Right lobe of liver (tissue), 6 donors: ENCODE data around the gene CD74. TPM values are rescaled to one million over a fixed set of nuclear protein-coding genes. Genes with fewer than 3 reads are reported as not detected.
A peak's percentile ranks its signal among the peaks of the same experiment; 100 is the strongest.

ENCODE experiments used
- ATAC-seq, 4 donors: fragments of 200-7000 bp; cut with Tn5 transposase; one replicate each; pipeline ENCODE4 v1.9.1; 2020; ENCODE audit warnings: mild to moderate bottlenecking in 4 of 4, moderate library complexity in 4 of 4
- DNase-seq, 3 donors: peaks; one replicate each; pipeline ENCODE4 v3.0.0-alpha.2; 2020
- H3K27ac ChIP-seq, 3 donors: fragments of 200-600 bp; one replicate each; pipeline ENCODE4 v1.8.0; 2022
- H3K27me3 ChIP-seq, 2 donors: fragments of 200-600 bp; one replicate each; pipeline ENCODE4 v1.8.0; 2022
- H3K36me3 ChIP-seq, 4 donors: fragments of 200-600 bp; sonication (generic) in 1 of 4; one replicate each; pipeline versions ENCODE4 v1.5.1 to v1.8.0; 2017 to 2022; ENCODE audit warnings: control low read depth in 1 of 4
- H3K4me1 ChIP-seq, 4 donors: fragments of 200-600 bp; sonication (generic) in 1 of 4; one replicate each; pipeline versions ENCODE4 v1.5.1 to v1.8.0; 2017 to 2022; ENCODE audit warnings: control low read depth in 1 of 4
- H3K4me3 ChIP-seq, 3 donors: fragments of 200-600 bp; one replicate each; pipeline ENCODE4 v1.8.0; 2022
- H3K9me3 ChIP-seq, 4 donors: fragments of 200-600 bp; sonication (generic) in 1 of 4; one replicate each; pipeline versions ENCODE4 v1.5.1 to v1.8.0; 2017 to 2022; ENCODE audit warnings: control low read depth in 1 of 4
- CTCF ChIP-seq, 4 donors: fragments of 200-600 bp in 3 of 4; fragments of 450-650 bp in 1 of 4; IDR thresholded peaks; one replicate each; pipeline versions ENCODE4 v1.5.1 to v1.8.0; 2016 to 2022; ENCODE audit warnings: antibody characterized with exemption in 4 of 4, mild to moderate bottlenecking in 2 of 4
- POLR2A ChIP-seq: fragments of 450-650 bp; IDR thresholded peaks from one replicate; pipeline ENCODE4 v1.6.1; 2017; ENCODE audit warnings: antibody characterized with exemption, mild to moderate bottlenecking
- WGBS: methylation state at CpG from one replicate; pipeline ENCODE4 v1.1.6; 2018; ENCODE audit warnings: low coverage, low lambda C conversion rate; ENCODE audit not compliant: insufficient coverage; ENCODE audit errors: missing lambda C conversion rate; 5-methylcytosine and 5-hydroxymethylcytosine counted together
- intact Hi-C, 2 donors: fragments of 100-400 bp; cut with DNase I; formaldehyde crosslinking; loops; one replicate each; pipeline versions ENCODE4 v1.11.2 to v1.14.1; 2022
- total RNA-seq, 6 experiments: library from RNA; depleted of rRNA in 2 of 6; stranded (reverse); fragments of >200 nt in 2 of 6; fragmentation: NEBNext Ultra II Directional in 3 of 6; extraction: Animal tissue kit (Norgen Biotek cat#: 25700) in 3 of 6; gene quantifications; one replicate each; pipeline versions ENCODE4 v1.1.0 to v1.2.4, GENCODE V29; 2016 to 2023
- donor health status: DM: no; HTN: yes; CAD: no.
- donor health status: DM: no; HTN: no; CAD: no.
- donor health status: DM: no; HTN: no; CAD: no.
- donor health status: DM: no; HTN: yes; CAD: no.
- donor health status: DM: no; HTN: yes; CAD: no.

CD74 gene
- total RNA-seq, 6 experiments from 2014 or later: 68.4 to 549 (median 211) TPM

- TF ChIP-seq POLR2A (no peak), CTCF (IDR thresholded peaks at IDR 0.05) (no peak)
- Histone ChIP-seq H3K27me3 (no peaks in the 10 kb centered on the region), H3K27ac (peak overlapping the region; percentile 58 to 76 (median 74)), H3K4me3 (peak overlapping the region; percentile 21 to 52 (median 39)), H3K9me3 (no peaks in the 10 kb centered on the region), H3K36me3 (peaks cover 0 to 7% (median 0%) of the 10 kb centered on the region in 4 donors), H3K4me1 (peaks cover 0 to 18% (median 6%) of the 10 kb centered on the region in 4 donors)
- peak; percentile 73 to 80 (median 76) for ATAC-seq
- DNase-seq: peak; percentile 42 to 74 (median 56)
- intact Hi-C loops: no loop called here
- 17% methylated on average over 4 of the region's 4 CpGs for WGBS
Observed at GRCh38 chr5:150410524-150411244, 2.0 kb downstream of the CD74 start.

GRCh38 chr5:150409638-150410523, 2.8 kb downstream of the CD74 start:
- TF ChIP-seq POLR2A: peak; percentile 26
- no peak for TF ChIP-seq CTCF (IDR thresholded peaks at IDR 0.05)
- Histone ChIP-seq H3K4me1 (peaks cover 0 to 18% (median 6%) of the 10 kb centered on the region in 4 donors), H3K36me3 (peaks cover 0 to 12% (median 0%) of the 10 kb centered on the region in 4 donors), H3K27ac (peak overlapping the region; percentile 58 to 76 (median 74)), H3K9me3 (no peaks in the 10 kb centered on the region), H3K4me3 (peak overlapping the region in 2 of 3 donors; percentile 29 to 40), H3K27me3 (no peaks in the 10 kb centered on the region)
- intact Hi-C loops: no loop called here
- 12% methylated on average over 12 of the region's 15 CpGs for WGBS
- peak; percentile 82 to 89 (median 84) for ATAC-seq
- DNase-seq: peak; percentile 67 to 85 (median 81)

- ATAC-seq (no peak), DNase-seq (peak in 1 of 3 donors; percentile 39)
- Histone ChIP-seq H3K4me3 (no peak overlapping the region), H3K9me3 (no peaks in the 10 kb centered on the region), H3K27me3 (no peaks in the 10 kb centered on the region), H3K4me1 (peaks cover 0 to 18% (median 6%) of the 10 kb centered on the region in 4 donors), H3K27ac (peak overlapping the region in 1 of 3 donors; percentile 16), H3K36me3 (peaks cover 0 to 16% (median 0%) of the 10 kb centered on the region in 4 donors)
- TF ChIP-seq CTCF (IDR thresholded peaks at IDR 0.05) (no peak), POLR2A (no peak)
- intact Hi-C loops: no loop called here
- WGBS: 50% methylated on average over 2 of the region's 8 CpGs
Observed at GRCh38 chr5:150408231-150408943, 4.3 kb downstream of the CD74 start.

- Histone ChIP-seq H3K9me3 (no peaks in the 10 kb centered on the region), H3K4me3 (no peak overlapping the region), H3K27me3 (no peaks in the 10 kb centered on the region), H3K27ac (no peak overlapping the region), H3K36me3 (peaks cover 0 to 16% (median 0%) of the 10 kb centered on the region in 4 donors), H3K4me1 (peaks cover 0 to 16% (median 6%) of the 10 kb centered on the region in 4 donors)
- DNase-seq: peak in 1 of 3 donors; percentile 51
- intact Hi-C loops: no loop called here
- WGBS: no CpG with 5 or more reads among the region's 13 CpGs
- ATAC-seq: no peak
- TF ChIP-seq CTCF (IDR thresholded peaks at IDR 0.05) (no peak), POLR2A (no peak)
Observed at GRCh38 chr5:150407096-150407720, 5.5 kb downstream of the CD74 start.
